ENCODE results near the gene PHETA1.

Gene PHETA1

DNA sequence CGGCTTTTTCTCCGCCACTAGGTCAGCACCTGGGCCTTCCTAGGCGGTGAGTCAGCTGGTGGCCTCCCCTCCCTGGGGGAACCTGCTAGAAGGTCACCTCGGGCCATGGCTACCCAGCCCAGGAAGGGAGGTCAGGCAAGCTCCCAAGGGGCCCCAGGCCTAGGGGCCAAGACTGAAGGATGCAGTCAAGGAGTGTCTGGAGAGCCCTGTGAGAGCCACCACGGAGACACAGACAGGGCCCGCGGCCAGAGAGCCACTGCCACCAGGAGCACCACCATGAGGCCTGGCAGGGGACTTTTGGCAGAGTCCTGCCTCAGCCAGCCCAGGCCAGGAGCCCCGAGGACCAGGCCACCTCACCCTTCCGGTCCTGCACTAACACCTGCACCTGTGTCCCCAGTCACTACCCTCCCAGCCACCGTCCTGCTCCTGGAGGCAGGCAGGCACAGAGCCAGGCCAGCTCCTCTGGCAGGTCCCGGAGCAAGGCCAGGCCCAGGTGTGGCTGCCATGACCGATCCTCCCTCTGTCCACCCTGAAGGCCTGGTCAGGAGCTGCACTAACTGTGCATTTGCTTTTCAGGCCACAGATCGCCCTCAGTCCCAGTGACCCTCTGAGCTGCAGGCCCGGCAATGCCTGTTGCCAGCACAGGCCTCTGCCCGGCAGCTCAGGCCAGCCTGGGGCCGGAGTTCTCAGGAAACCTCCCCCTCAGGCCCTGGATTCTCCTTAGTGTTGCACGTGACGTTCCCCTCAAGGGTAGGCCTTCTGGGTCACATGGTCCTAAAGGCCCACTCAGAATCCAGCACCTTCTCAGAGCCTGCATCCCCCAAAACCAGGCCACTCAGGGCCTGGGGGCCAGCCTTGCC, 6.9 kb downstream of the PHETA1 start:
- no peak overlapping the region for H3K4me3 ChIP-seq (ENCODE audit: low read depth, low read length)
- DNase-seq (ENCODE audit: low read depth, low spot score): no peak
- TF ChIP-seq CTCF (IDR thresholded peaks at IDR 0.05; ENCODE audit: insufficient read depth, low read length, missing control alignments): no peak
- CTCF ChIA-PET: interaction anchor here (1.1 to 2.3 kb wide), 3 partner anchors 15 to 90 kb away, joined by 3 to 8 read pairs (median 3); no protein-coding TSS in a partner anchor
- POLR2A ChIA-PET: no interaction called here

- CTCF ChIA-PET: interaction anchor here (1.1 to 2.3 kb wide), 3 partner anchors 16 to 90 kb away, joined by 3 to 8 read pairs (median 3); no protein-coding TSS in a partner anchor
- POLR2A ChIA-PET: no interaction called here
Measured at GRCh38 chr12:111361073-111361716, 7.7 kb downstream of the PHETA1 start.

DNA sequence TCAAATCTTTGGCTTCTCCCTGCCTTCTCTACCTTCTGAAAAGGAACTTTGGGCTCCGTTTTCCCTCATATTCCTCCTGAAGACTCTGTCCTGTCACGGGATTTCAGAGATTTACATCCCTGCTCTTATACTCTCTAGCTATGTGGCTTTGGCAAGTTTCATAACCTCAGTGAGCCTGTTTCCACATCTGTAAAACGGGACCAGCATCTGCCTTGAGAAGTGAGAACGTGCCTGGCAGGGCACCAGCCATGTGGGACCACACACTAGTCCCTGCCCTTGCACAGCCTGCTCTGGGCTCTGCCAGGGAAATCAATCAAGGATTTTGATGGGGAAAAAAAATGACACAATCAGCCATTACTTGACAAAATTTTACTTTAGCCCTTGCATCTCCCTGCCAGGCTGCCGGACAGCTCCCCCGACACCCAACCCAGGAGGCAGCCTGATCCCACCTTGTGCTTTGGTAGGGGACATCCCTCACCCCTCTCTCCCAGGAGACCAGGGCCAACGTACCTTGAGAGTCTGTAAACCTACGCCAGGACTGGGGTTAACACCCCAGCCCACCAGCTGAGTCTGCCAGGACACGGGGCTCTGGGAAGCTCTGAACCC, 8.5 kb downstream of the PHETA1 start:
- DNase-seq (ENCODE audit: low read depth, low spot score): no peak
- POLR2A ChIA-PET: no interaction called here

More at GRCh38 chr12:111361073-111361716, 7.7 kb downstream of the PHETA1 start:
- no peak for TF ChIP-seq CTCF (IDR thresholded peaks at IDR 0.05; ENCODE audit: insufficient read depth, low read length, missing control alignments)
- no peak overlapping the region for H3K4me3 ChIP-seq (ENCODE audit: low read depth, low read length)
- DNase-seq (ENCODE audit: low read depth, low spot score): no peak

GRCh38 chr12:111359914-111360276, 9.0 kb downstream of the PHETA1 start:
- H3K4me3 ChIP-seq (ENCODE audit: low read depth, low read length): no peak overlapping the region
- ChIA-PET POLR2A (no interaction called here), CTCF (interaction anchor here (1.1 kb wide), 1 partner anchor 37 kb away, joined by 3 read pairs; no protein-coding TSS in a partner anchor)
- DNase-seq (ENCODE audit: low read depth, low spot score): no peak
- TF ChIP-seq CTCF (IDR thresholded peaks at IDR 0.05; ENCODE audit: insufficient read depth, low read length, missing control alignments): no peak

More for the DNA sequence above, 8.5 kb downstream of the PHETA1 start:
- CTCF ChIA-PET: interaction anchor here (1.1 to 2.3 kb wide), 3 partner anchors 17 to 91 kb away, joined by 3 to 8 read pairs (median 3); no protein-coding TSS in a partner anchor
- no peak for TF ChIP-seq CTCF (IDR thresholded peaks at IDR 0.05; ENCODE audit: insufficient read depth, low read length, missing control alignments)
- H3K4me3 ChIP-seq (ENCODE audit: low read depth, low read length): no peak overlapping the region

GRCh38 chr12:111359231-111359913, 9.5 kb downstream of the PHETA1 start:
- CTCF ChIA-PET: interaction anchor here (1.1 kb wide), 1 partner anchor 38 kb away, joined by 3 read pairs; no protein-coding TSS in a partner anchor
- TF ChIP-seq CTCF (IDR thresholded peaks at IDR 0.05; ENCODE audit: insufficient read depth, low read length, missing control alignments): no peak
- no peak for DNase-seq (ENCODE audit: low read depth, low spot score)

More at GRCh38 chr12:111359231-111359913, 9.5 kb downstream of the PHETA1 start:
- H3K4me3 ChIP-seq (ENCODE audit: low read depth, low read length): no peak overlapping the region
- POLR2A ChIA-PET: no interaction called here
